Measurements from ENCODE around the gene AMPD3.

AMPD3 gene

DNA sequence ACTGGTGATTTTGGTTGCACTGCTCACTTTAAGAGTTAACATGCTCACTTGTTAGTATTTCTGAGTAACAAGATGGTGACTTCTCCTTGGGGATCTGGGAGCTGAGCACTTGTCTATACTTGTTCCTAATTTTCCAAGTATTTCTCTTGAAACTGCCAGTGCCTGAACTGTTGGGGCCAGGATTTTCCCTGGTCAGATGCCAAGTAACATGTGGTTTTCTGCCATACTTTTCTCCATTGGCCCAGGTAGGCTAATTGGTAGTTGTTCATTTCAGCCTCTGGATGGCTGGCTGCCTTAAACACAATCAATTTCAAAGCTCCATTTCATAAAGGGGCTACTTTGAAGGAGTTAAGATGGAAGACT, 50.9 kb downstream of the AMPD3 start:
- no peak for DNase-seq

DNA sequence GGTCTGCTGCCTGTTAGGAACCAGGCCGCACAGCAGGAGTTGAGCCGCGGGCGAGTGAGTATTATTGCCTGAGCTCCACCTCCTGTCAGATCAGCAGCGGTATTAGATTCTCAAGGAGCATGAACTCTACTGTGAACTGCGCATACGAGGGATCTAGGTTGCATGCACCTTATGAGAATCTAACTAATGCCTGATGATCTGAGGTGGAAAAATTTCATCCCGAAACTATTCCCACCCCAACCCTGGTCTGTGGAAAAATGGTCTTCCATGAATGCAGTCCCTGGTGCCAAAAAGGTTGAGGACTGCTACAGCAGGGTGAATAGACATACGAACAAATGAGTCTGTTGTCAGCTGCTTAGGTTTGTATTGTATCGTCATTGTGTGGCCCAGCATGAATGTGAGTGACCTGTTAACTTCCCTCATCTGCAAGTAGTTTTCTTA, 56.1 kb downstream of the AMPD3 start:
- no peak for DNase-seq

GRCh38 chr11:10514202-10514601, 59.1 kb downstream of the AMPD3 start:
- no peak for DNase-seq

DNA sequence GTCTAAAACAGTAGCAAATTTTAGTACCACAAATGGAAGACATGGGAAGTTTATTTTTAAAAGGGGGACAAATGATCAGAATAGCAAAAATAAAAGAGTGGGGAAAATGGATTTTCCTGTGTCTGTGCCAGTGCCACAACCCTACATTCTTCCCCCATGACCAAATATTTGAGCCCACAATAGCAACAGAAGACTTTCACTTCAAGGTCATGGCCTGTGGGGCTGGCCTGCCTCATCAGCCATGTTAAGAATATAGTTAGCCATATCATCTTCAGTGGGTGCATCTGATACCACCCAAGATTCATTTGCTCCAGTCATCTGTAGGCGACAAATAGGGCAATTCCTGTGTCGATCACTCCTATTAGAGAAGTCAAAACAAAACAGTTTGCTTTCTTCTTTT, 59.6 kb downstream of the AMPD3 start:
- DNase-seq: peak; percentile 64

DNA sequence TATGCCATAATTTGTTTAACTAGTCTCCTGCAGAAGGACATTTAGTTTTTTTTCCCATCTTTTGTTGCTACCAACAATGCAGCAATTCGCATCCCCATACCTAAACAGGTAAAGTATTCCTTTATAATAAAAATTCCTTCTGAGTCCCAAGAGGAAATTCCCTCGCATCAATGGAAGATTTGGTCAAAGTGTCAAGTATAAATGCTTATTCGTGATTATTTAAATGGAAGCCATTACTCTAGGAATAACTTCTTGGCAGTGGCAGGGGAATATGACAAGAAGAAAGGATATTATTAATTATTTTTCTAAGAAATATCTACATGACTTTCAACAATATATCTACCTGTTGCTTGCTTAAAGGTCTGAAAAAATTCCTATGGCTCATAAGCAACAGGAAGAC, 60.4 kb downstream of the AMPD3 start:
- no peak for DNase-seq

- no peak for DNase-seq
Measured at GRCh38 chr11:10518123-10518522, 63.1 kb downstream of the AMPD3 start.

DNA sequence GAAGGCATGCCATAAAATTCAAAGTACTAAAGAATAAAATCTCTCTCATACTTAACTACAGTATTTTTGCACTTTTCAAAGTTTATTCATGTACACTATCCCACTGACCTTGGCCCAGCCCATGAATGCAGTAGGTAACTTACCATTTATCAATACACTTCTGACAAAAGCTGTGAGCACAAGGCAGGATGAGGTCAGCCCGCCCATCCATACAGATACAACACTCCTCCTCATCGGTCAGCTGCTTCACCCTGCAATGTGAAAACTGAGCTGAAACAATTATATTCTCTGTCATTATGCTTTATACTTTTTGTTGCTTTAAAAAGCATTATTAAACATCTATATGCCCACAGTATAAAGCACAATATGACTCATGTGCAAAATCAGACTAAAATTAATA, 63.8 kb downstream of the AMPD3 start:
- no peak for DNase-seq

- DNase-seq: no peak
Measured at GRCh38 chr11:10519630-10520029, 64.6 kb downstream of the AMPD3 start.

DNA sequence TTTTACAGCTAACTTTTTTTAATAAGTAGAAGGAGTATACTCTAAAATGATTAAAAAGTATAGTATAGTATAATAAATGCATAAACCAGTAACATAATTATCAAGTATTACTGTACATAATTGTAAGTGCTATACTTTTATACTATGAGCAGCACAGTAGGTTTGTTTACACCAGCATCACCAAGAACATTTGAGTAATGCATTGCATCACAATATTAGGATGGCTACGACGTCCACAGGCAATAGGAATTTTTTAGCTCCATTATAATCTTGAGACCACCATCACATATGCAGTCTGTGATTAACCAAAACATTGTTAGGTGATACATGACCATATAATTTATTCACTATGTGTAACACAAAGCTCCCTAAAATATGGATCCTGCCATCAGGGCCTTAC, 65.5 kb downstream of the AMPD3 start:
- no peak for DNase-seq

DNA sequence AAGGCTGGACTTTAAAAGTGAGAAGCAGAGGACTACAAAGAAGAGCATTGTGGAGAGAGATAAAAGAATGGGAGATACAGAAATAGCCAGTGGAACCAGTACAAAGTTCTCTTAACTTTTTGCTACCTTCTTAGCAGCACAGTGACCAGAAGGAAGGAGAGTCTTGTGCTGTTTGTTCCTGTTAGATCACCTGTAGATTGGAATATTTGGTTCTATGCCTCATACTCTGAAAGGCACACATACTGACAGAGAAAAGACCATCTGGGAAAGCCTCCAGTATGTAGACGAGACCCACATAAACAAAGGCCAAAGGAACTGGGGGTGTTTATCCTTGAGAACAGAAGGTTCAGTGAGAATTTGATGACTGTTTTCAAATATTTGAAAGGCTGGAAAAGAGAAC, 67.2 kb downstream of the AMPD3 start:
- no peak for DNase-seq

GRCh38 chr11:10522921-10523320, 67.9 kb downstream of the AMPD3 start:
- no peak for DNase-seq

- no peak for DNase-seq
Measured at GRCh38 chr11:10524471-10524870, 69.4 kb downstream of the AMPD3 start.

DNA sequence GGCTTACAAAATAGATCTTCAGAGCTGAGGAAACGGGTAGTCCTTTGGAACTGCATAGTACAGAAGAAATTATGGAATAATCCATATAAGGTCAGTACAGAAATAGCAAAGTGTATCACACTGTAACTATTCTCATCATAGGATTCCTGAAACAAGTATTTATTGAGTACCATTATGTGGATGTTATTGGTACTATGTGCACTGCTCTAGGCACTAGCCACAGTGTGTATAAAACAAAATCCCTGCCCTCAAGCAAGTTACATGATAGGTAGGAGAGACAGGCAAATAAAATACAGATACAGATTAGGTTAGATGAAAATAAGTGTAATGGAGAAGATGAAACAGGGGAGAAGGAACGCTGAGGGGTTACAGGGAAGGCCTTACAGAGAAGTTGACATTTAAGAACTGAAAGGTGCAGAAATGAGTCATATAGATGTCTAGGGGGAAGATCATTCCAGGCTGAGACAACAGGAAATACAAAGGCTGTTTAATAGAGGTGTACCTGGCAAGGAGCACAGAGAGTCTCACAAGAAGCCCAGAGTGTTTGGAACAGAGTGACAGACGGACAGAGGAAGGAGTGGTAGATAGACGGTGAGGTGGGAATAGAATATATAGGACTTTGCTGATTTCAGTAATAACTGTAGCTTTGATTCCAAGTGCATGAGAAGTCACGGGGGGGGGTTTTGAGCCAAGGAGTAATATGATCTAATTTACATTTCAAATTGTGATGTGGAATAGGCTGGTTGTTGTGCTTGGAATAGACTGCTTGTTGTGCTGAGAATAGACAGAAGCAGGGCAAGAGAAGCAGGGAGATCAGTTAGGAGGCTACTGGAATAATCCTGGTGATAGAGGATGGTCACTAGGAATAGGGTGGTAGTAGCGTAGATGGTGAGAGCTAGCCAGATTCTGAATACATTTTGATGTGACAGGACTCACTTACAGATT, 72.2 kb downstream of the AMPD3 start:
- DNase-seq: peak; percentile 30

GRCh38 chr11:10528121-10528520, 73.1 kb downstream of the AMPD3 start:
- peak; percentile 42 for DNase-seq

DNA sequence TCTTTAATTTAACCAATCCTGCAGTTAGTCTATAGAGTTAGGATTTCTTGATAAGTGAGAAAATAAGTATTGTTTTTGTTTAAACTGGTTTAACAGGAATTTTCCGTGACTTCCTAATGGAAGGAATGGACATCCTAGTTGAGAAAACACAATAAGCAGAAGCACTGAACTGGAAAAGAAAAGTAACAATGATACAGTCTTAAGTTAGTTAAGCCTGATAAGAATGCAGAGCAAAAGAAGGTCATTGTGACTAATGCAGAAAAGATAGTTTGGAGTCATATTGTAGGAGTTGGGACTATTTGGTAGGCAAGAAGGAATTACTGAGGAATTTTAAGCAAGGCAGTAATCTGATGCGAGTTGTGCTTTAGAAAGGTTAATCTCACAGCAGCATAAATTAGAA, 74.2 kb downstream of the AMPD3 start:
- DNase-seq: peak; percentile 64

DNA sequence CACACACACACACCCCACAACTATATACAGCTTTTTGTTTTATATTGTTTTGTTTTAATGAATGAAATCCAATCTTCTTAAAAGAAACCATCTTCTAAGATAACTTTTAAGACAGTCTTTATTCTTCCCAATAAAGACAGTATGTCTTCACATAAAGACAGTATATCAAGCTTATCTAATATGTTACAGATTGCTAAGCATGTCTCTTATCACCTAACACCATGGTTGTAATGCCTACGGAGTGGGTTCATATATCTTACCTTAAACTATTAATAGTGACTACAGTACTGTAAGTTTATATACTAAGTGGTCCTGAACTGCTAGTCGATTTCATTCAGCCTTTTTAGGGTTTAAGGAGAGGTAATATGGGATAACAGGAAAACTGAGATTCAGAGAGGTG, 77.5 kb downstream of the AMPD3 start:
- no peak for DNase-seq

DNA sequence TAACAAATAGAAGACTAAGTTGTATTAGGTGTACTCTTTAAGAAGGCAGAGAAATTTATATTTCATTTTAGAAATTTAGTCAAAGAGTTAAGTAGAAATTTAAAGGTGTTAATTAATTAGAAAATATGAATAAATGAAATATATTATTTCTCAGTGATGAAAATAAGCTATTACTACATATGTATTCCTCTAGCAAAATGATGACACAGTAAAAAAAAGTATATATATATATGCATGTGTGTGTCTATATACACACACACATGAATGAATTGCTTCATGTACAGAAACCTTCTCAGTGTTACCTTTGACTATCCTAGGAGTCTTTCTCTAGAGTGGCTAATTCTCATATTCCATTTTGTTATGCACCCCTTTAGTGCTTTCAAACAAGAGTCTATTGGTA, 78.3 kb downstream of the AMPD3 start:
- DNase-seq: no peak

- no peak for DNase-seq
Measured at GRCh38 chr11:10534316-10534715, 79.3 kb downstream of the AMPD3 start.

GRCh38 chr11:10537600-10537999, 82.5 kb downstream of the AMPD3 start:
- no peak for DNase-seq

GRCh38 chr11:10538924-10539323, 83.9 kb downstream of the AMPD3 start:
- no peak for DNase-seq

GRCh38 chr11:10539339-10539738, 84.3 kb downstream of the AMPD3 start:
- no peak for DNase-seq

DNA sequence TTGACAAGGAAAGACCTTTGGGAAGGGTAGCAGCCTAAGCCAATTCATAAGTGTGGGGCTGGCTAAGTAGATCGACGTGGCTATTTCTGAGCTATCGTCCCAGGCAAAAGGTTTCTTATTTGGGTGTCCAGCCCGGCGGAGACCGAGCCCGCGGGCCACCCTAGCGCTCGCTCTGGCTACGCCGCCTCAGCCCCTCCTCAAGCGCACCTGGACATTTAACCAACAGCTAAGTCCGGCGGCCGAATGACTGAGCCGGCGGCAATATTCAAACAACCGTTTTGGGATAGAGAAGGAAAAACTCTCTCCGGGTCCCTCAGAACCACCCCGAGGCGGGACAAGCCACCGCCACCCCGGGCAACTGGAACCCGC, 85.5 kb downstream of the AMPD3 start:
- DNase-seq: peak; percentile 34

DNA sequence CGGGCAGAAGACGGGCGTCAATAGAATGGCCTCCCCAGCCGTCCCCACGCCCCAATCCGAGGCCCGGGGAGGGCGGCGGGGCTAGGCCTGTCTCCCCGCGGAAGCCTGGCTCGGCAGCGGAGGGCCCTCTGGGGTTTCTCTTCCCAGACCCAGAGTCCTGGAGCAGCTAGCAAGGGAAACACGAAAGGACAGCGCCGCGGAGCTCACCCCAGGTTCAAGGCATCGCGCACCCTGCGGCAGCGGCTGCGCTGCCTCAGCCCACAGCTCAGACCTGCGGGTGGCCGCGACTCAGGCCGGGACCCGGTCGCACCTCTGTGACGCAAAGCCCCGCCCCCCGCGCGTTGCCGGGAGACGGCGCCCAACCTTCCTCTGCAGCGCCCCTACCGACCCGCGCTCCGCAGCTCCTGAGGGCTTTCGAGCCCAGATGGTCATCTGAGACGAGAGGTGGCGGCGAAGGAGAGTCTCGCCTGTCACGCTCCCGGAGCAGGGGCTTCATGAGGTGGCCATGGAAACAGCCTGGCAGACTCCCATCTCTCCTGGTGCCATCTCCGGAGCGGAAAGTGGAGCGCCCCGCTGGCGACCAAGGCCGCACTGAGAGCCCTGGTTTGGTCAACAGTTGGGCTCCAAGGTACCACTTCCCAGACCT, 86.0 kb downstream of the AMPD3 start, which contains the start of gene RNF141:
Gene RNF141, minus strand, starts transcription at position 273 of the 646 bp plus-strand sequence. CDS start 7,029 bp downstream, outside the sequence.
- peak; percentile 93 for DNase-seq

DNA sequence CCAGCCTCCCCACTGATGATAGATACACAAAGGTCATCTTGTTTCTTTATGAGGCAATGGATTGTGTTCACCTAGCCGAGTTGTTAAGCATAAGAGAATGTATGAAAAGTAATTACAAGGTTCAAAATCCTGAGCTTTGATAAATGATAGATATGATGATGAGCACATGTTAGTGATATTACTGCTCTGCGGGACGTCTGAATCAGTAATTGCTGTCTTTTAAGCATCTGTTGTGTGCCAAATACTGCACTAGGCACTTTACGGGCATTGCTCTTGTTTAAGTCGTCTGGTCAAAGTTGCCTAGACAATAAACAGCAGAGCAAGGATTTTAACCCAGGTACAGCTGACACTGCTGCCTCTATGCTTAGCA, 86.5 kb downstream of the AMPD3 start:
- DNase-seq: no peak
